ENCODE measurements around the gene ZNF789.

DNA sequence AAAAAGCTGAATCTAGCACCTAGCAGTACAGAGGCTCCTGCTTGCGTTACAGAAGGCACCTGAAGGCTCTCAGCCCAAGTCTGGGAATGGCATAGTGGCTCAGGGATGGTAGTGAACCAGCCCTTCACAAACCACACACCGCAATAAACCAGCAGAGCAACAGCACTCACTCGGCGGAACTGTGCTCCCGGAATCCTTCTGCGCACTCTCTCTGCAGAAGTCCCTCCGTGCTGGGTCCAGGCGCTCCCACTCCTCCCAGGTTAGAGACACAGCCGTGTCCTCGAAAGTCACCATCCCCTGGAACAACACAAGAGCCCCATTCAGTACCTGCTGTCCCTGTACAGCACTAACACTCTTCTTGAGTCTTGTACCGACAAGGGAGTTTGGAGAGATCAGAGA lies 25.9 kb downstream of the ZNF789 start:
- TF ChIP-seq EZH2 (IDR thresholded peaks at IDR 0.05; ENCODE audit: low read depth) = no peak
- TF ChIP-seq CTCF (conservative IDR thresholded peaks at IDR 0.05) = no peak

All from PC-9 (cell line).